ENCODE results near the gene STRBP.

GRCh38 chr9:123300554-123300953, 32.2 kb upstream of the STRBP start:
- TF ChIP-seq FOXK2 (IDR thresholded peaks at IDR 0.05) = no peak
- TF ChIP-seq FOXA1 (IDR thresholded peaks at IDR 0.05) = no peak
- TF ChIP-seq SUZ12 (IDR thresholded peaks at IDR 0.05) = no peak
- no peak for TF ChIP-seq FOXM1 (IDR thresholded peaks at IDR 0.05; ENCODE audit: borderline replicate concordance)
- no peak for TF ChIP-seq ELF4 (IDR thresholded peaks at IDR 0.05)
- TF ChIP-seq, protein P1, sequence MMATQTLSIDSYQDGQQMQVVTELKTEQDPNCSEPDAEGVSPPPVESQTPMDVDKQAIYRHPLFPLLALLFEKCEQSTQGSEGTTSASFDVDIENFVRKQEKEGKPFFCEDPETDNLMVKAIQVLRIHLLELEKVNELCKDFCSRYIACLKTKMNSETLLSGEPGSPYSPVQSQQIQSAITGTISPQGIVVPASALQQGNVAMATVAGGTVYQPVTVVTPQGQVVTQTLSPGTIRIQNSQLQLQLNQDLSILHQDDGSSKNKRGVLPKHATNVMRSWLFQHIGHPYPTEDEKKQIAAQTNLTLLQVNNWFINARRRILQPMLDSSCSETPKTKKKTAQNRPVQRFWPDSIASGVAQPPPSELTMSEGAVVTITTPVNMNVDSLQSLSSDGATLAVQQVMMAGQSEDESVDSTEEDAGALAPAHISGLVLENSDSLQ (IDR thresholded peaks at IDR 0.05) = no peak
- no peak for TF ChIP-seq SP1 (IDR thresholded peaks at IDR 0.05)
- no peak for TF ChIP-seq ZNF384 (IDR thresholded peaks at IDR 0.05)
- TF ChIP-seq ARNT (IDR thresholded peaks at IDR 0.05) = no peak
- no peak for TF ChIP-seq HDGF (IDR thresholded peaks at IDR 0.05; ENCODE audit: borderline replicate concordance)
- TF ChIP-seq BHLHE40 (IDR thresholded peaks at IDR 0.05; ENCODE audit: borderline replicate concordance) = no peak
- TF ChIP-seq CTBP1 (IDR thresholded peaks at IDR 0.05; ENCODE audit: borderline replicate concordance) = no peak

Data from HEK293T (cell line).